Endometrial microvascular endothelial cells (primary cell): ENCODE results near the gene TRIO. TPM values are rescaled to one million over a fixed set of nuclear protein-coding genes. Genes with fewer than 3 reads are reported as not detected.

Experiments
- in situ Hi-C: cut with HindIII; loops from 2 replicates; pipeline ENCODE4 v1.10.0; 2017; ENCODE audit warnings: low sequenced_read_pairs, low pct_unique_long_range_greater_than_20kb; ENCODE audit errors: inconsistent ontology term
- total RNA-seq: library from RNA; depleted of rRNA; stranded (reverse); fragments of >200 nt; gene quantifications from one replicate; pipeline ENCODE4 v1.2.3, GENCODE V29; 2015; ENCODE audit errors: inconsistent ontology term

The TRIO gene
- total RNA-seq, 1 donor from 2014 or later = 97.2 TPM

GRCh38 chr5:14479143-14479696 is 336.1 kb downstream of the TRIO start:
- in situ Hi-C loops = no loop called here

DNA sequence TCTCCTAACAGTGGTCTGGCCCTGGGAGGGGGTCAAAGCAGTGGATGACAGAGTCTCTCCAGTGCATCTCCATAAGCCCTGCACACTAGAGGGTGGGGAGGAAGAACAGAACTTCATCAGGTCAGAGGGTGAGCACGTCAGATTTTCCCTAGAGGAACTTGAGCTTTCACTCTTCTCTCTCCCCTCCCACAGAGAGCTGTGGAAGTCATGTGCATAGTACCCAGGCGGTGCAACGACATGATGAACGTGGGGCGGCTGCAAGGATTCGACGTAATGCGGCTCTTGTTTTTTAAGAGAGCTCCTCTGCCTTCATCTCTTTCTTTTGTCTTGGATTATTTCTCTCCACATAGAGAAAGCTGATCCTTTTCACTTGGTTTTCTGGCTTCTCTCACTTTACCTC is 338.2 kb downstream of the TRIO start:
- in situ Hi-C loops = no loop called here

GRCh38 chr5:14482085-14482484 is 338.9 kb downstream of the TRIO start:
- in situ Hi-C loops = no loop called here

DNA sequence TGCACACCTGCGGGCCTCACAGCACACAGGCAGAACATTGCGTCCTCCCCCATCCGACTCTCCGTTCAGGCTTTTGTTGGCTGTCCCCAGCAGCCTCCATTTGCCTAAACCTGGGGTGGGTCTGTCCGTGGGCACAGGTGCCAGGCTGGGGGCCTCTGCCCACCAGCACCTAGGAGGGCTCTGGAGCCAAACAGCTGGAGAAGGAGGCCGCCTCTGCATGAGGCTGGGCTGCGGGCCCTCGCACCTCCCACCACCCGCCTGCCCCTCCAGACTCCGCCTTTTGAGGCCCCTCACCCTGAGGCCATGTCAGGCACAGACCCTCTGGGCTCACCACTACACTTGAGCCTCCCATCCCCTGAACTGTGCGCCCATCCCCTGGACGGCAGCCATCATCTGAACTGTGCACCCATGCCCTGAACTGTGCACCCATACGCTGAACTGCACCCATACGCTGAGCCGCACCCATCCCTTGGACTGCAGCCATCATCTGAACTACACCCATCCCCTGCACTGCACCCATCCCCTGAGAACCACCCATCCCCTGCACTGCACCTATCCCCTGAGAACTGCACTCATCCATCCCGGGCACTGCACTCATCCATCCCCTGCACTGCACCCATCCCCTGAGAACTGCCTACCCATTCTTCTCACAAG is 340.5 kb downstream of the TRIO start:
- in situ Hi-C loops = no loop called here

GRCh38 chr5:14486486-14486885 is 343.3 kb downstream of the TRIO start:
- in situ Hi-C loops = no loop called here

DNA sequence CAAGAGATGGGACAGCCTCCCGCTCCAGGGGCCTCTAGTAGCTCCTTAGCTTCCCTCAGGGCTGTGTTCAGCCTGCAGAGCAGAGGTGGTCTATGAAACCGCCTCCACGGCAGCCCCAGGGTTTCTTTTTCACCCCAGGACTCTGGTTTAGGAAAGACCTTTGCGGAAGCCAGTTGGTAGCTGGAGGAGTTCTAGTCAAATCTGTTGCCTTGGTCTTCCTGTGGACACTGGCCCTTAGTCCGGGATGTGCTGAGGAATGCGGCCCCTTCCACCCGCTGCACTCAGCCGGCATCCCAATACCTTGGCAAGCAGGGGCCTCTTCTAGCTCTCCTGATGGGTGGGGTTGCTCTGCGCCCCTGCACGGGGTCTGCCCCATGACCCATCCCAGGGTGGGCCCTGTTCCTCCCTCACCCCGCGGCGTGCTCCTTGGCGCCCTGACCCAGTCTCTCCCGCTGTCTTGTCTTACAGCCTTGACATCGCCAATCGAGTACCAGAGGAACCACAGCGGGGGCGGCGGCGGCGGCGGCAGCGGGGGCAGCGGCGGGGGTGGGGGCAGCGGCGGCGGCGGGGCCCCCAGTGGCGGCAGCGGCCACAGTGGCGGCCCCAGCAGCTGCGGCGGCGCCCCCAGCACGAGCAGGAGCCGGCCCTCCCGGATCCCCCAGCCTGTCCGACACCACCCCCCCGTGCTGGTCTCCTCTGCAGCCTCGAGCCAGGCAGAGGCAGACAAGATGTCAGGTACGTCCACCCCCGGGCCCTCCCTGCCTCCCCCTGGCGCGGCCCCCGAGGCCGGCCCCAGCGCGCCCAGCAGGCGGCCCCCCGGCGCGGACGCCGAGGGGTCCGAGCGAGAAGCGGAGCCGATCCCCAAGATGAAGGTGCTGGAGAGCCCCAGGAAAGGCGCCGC is 344.1 kb downstream of the TRIO start:
- in situ Hi-C loops = no loop called here

- in situ Hi-C loops = no loop called here
Measured at GRCh38 chr5:14487897-14488570, 344.9 kb downstream of the TRIO start.

- in situ Hi-C loops = no loop called here
Measured at GRCh38 chr5:14488709-14489108, 345.6 kb downstream of the TRIO start.

DNA sequence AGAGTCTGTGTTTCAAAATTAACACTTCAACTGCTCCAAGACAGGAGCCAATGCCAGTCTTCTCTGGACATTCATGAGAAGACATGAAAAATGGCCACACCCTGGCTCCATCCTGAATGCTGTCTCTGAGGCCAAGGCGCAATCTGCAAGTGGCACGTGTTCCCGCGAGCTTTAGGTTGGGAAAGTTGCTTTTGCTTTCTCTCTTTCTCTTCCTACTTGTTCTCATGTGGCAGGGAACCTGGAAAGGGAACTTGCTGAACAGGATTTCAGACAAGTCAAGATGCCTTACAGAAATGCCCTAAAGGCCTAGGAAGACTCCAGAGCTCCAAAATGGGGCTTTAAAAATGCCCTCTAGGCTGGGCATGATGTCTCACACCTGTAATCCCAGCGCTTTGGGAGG is 346.5 kb downstream of the TRIO start:
- in situ Hi-C loops = no loop called here

DNA sequence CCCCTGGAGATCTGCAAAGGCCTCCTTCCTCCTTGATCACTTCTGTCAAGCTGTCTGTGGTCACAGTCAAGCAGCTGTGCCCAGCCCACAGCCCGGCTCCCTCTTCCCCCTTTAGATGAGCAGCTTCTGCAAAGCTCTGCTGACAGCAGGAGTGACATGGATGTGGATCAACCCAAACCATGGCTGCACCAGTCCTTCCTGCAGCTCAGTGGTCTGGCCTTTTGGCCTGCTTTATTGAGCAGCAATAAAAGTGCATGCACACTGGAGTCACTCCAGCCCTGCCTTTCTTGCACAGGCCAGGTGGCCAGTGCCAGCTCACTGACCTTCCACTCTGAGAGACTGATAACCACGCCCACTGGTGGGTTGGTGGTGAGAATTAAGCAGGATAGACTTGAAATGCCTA is 347.2 kb downstream of the TRIO start:
- in situ Hi-C loops = no loop called here

- in situ Hi-C loops = no loop called here
Measured at GRCh38 chr5:14491015-14491915, 348.1 kb downstream of the TRIO start.

- in situ Hi-C loops = no loop called here
Measured at GRCh38 chr5:14492331-14492964, 349.3 kb downstream of the TRIO start.

DNA sequence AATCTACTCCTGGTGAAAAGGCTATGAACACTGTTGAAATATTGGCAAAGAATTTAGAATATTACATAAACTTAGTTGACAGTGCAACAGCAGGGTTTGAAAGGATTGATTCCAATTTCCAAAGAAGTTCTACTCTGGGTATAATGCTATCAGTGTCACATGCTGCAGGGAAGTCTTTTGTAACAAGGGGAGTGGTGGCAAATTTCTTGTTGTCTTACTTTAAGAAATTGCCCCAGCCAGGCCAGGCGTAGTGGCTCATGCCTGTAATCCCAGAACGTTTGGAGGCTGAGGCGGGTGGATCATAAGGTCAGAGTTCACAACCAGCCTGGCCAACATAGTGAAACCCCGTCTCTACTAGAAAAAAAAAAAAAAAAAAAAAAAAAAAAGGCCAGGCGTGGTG is 352.2 kb downstream of the TRIO start:
- in situ Hi-C loops = no loop called here

- in situ Hi-C loops = no loop called here
Measured at GRCh38 chr5:14497311-14497710, 354.2 kb downstream of the TRIO start.

GRCh38 chr5:14501353-14502293 is 358.5 kb downstream of the TRIO start:
- in situ Hi-C loops = no loop called here

- in situ Hi-C loops = no loop called here
Measured at GRCh38 chr5:14502294-14502690, 359.1 kb downstream of the TRIO start.

DNA sequence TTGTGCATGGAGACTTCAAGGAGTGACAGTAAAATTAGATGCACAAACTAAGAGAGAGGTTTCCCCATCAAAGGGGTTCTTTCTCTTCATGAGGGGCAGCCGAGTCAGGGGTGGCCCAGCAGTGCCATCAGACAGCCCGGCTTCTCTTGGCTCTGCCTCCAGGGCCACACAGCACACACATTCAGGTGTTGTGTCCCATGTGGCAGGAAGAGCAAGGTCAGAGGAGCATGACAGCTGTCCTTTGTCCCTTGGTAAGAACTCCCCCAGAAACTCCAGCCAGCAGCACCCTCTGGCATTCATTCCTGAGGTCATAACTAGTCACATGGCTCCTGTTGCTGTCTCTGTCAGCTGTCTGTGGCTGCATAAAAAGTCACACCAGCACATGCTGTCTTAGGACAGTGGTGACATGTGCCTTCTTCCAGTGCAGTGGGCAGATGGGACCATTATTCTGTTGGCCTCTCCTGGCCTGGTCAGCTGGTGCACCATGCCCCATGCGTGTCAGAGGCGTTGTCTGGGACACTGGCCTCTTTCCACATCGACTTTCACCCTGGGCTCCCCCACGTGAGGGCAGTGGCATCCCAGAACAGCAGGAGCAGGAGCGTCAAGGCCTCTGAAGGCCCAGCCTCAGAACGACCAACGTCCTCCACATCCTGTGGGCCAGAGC is 360.0 kb downstream of the TRIO start:
- in situ Hi-C loops = no loop called here
